Kasumi-1 (cell line): ENCODE data around the gene WDR17.

ENCODE experiments used
- DNase-seq, 2 experiments: peaks; one replicate each; lab custom pipeline; 2025; lab: John Stamatoyannopoulos, UW

Gene WDR17

DNA sequence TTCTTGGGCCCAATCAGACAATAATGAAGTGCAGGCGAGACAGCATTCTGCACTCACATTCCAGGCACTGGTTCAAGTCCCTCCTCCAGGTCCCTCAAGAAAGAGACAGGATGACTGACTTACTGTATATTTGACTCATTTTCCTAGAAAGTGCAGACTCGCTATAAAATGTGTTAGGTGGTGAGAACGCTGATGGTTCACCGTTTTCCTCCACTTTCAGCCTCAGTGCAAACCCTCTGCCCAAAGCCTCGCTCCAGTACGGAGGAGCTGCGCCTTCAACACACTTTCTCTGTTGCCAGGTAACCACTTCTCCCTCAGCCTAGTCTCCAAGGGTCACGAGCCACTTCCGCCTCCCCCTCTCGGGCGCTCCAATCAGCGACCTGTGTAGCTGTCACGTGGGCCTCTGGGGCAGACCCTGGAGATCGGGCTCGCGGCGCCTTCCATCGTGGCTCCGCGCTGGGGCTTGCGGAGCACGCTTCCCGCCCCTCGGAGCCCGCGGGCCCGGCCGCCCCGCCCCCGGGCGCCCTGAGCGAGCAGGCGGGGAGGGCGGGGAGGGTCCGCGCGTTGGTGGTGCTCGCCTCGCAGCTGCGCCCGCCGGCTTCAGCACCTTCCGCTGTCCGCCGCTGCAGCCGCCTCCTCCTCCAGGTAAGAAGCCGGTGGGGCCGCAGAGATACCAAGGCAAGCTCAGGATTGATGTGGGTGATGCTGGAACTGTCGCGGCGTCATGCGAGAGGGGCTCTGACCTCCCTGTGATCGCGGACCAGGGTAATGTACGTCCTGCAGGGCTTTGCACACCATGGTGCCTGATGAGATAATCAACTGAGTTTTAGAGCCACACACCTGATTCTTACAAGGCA is at the start of gene WDR17:
WDR17 (plus strand) TSS at position 407 of the 857 bp plus-strand sequence. CDS start 45,740 bp downstream, outside the sequence.
- no peak for DNase-seq

DNA sequence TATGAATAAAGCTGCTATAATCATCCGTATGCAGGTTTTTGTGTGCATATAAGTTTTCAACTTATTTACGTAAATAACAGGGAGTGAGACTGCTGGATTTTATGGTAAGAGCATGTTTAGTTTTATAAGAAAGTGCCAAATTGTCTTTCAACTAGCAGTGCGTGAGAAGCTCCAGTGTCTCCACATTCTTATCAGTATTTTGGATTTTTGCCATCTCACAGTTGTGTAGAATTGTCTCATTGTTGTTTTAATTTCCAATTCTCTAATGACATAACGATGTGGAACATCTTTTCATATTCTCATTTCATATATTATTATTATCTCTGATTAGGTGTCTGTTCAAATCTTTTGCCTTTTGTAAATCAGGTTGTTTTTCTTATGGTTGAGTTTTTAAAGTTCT is 49.0 kb upstream of the WDR17 start:
- DNase-seq: no peak

DNA sequence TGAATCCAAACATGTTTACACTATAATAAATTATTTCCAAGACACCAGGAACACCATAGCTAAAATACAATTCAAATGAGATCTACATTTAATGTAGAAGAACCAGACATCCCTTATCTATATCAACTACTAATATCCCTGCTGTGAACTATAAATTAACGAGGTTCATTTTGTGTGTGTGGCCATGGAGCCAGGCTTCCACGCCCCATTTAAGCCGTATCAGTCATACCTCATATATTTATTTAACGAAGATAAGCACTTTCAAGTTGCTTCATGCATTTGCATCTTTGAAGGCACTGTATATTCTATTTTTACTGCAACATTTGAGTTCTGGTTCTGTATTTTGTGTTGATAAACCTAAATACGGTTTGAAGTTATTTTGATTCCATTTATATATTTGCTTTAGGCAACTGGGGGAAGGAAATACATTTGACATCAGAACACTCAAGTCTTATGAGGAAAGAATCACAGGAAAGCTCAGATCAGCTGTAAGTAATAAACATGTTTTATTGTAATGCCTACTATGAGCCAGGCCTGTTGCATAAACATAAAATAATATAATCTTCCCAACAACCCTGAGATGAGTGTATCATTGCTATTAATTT is 45.1 kb upstream of the WDR17 start:
- no peak for DNase-seq

DNA sequence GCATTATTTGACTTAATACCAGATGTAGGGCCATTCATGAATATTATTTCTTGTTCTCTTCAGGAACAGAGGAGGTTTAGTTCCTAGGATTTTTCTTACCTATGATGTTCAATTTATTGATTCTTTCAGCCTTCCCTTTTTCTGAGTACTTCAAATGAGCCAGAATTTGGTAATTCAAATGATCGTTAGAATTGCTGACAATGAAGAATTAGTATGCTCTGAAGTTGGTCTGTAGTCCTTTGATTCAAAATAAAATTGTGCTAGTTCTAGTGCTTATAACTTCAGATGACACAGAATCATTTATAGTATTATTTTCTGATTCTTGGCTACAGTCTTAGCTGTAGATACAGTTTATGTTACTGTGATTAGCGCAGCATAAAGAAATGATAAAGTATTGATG is 35.2 kb upstream of the WDR17 start:
- no peak for DNase-seq

DNA sequence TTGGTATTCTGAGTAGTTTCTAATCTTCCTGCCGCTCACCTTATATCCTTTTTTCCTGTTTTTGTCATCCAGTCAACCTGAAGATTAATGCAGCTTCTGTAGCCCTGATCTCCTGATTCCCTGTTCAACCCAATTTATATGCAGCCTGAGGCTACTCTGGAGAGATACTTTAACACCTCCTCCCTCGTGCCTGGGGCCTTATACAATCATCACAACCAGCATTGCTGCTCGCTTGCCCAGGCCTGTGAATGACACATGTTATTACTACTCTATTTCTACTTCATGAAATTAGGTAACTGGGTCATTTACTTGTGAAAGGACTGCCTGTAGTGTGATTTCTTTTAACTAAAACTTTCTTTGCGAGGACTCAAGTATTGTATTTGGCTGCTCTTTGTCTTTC is 33.7 kb upstream of the WDR17 start:
- DNase-seq: no peak

DNA sequence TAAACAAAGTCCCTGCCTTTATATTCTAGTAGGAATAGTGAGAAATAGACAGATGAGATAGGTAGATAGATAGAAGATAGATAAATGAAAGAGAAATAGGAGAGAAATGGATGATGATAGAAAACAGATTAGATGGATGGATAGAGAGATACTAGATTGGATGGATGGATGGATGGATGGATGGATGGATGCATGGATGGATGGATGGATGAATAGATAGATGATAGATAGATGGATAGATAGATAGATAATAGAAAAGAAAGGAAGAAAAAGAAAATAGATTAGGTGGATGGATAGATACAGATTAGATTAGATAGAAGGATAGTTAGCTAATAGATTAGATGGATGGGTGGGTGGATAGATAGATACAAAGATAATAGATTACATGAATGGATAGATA is 33.2 kb upstream of the WDR17 start:
- DNase-seq: no peak

DNA sequence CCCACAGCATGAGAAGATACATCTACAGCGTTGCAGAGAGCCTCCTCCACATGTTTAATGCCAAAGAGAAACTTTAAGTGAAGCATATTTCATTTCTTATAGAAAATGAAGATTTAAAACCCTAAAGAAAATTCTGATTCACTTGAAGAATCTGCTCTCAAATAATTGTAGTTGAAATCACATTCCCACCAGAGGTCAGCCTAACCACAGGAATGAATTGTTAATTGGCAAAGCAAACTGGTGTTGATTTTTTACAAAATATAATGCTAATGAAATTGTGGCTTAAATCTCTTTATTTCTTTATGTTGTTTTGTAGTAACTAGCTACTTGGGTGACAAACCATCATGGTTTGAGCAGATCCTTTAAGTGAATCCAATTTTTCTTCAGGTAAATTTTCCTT is 31.1 kb upstream of the WDR17 start:
- peak in 1 of 2 experiments; percentile 39 for DNase-seq

DNA sequence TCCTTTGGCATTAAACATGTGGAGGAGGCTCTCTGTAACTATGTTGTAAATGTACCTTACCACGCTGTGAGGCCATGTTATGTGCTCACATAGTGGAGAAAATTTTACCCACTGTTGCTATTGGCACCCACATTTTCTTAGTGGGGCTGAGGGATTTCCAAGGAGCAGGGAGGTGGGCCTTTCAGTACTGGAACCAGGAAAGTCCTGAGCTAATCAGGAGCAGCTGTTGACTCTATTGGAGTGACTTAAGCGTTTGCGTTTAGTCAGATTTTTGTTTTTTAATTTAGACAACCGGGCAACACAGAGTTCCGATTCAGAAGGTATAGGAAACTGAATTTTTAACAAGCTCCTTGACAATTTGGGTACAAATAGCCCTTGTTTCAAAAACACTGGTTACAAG is 30.7 kb upstream of the WDR17 start:
- no peak for DNase-seq

DNA sequence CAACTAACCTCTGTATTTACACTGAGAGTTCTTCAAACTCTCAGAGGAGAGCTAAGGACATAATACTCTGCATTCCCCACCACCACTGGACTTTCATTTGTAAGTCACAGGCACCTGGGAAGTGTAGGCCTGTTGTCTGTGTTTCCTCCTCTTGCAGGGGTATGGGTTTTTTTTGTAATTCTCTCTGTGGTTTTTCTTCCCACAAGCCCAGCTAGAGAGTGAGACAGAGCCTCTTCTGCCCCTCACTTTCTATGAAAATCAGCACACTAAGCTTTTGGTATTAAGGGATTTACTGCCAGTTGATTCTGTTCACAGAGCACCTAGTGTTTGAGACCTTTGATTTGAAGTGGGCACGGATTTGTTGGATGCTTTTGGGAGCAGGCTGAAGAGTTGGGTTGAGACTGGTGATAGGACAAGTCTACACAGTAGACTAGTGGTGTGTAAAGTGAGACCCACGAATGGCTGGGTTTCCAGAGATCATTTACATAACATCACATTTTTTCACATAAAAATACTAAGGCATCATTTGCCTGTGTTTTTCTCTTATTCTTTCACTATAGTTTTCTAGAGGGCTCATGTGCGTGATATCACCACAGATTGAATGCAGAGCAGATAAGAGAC is 28.9 kb upstream of the WDR17 start:
- no peak for DNase-seq

DNA sequence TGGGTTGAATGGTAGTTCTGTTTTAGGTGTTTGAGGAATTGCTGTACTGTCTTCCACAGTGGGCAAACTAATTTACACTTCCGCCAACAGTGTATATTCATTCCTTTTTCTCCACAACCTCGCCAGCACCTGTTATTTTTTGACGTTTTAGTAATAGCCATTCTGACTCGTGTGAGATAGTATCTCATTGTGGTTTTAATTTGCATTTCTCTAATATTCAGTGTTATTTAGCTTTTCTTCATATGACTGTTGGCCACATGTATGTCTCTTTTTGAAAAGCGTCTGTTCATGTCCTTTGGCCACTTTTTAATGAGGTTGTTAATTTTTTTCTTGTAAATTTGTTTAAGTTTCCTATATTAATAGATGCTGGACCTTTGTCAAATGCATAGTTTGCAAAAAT is 26.9 kb upstream of the WDR17 start:
- DNase-seq: no peak

DNA sequence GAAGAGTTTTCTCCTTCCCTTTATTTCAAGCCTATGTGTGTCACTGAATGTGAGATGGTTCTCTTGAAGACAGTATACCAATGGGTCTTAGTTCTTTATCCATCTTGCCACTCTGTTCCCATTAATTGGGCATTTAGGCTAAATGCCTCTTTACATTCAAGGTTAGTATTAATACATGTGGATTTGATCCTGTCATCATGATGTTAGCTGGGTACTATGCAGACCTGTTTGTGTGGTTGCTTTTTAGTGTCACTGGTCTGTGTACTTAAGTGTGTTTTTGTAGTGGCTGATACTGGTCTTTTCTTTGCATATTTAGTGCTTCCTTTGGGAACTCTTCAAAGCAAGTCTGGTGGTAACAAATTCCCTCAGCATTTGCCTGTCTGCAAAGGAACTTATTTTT is 23.4 kb upstream of the WDR17 start:
- no peak for DNase-seq

DNA sequence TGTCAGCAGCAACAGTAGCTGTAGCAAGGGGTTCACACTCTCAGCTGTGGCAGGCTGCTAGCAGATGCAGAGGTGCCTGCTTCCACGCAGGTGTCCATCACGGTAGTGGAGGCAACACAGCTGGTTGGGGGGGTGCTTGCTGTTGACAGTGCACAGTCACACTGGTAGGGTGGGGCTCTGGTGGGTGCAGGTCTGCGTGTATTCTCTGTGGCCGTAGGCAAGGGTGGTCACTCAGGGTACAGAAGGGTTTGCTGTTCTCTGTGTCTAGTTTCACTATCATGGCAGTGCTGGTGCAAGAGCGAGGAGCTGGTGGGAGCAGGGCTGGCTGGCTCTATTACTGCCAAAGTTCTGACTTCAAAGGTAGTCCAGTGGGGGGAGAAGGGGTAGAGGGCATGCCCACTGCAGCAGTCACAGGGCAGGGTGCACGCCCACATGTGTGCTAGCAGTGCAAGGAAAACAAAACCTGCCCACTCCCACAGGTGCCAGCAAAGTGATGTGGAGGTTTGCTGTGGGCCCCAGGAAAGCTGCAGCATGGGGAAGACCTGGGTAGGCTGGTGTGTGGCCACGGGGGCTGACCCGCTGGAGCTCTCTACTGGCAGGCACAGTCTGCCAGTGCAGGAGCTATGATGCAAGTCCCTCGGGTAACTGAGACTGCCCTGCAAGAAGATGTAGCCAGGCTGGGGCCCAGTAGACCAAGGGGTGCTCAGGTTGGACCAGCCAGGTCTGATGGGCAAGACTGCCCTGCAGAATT is 21.6 kb upstream of the WDR17 start:
- DNase-seq: no peak

DNA sequence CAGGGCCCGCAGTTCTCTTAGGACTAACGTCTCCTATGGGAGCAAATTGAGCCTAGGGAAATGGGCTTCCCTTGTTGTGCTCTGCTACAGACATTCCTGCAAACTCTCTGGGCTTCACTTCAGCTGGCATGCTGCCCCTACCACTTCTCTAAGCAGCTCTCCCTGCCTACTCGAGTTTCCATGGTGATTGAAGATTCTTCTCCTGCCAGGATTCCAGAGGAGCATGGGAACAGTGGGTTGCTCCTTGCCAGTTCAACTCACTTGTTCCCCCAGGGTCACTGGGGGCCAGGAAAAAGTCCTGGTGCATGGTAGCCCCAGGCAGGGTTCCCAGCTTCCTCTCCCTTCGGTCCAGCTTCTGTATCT is 21.1 kb upstream of the WDR17 start:
- no peak for DNase-seq

DNA sequence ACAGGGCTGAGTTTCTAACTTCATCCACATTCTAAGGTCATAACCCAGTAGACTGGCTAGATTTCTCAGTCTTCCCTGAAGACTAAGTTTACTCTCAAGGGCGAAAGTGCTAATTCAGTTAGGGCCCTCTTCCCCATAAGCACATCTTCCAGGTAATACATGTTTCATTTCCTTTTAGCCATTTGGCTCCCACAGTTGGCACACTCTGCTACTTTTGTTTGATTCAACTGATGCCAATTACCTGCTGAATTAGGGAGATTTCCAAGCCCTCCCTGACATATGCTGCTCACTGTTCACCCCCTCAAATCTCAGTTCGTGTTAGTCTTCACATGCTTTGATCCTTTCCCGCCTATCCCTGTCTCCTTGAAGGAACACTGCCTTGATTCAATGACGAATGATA is 17.0 kb upstream of the WDR17 start:
- no peak for DNase-seq

DNA sequence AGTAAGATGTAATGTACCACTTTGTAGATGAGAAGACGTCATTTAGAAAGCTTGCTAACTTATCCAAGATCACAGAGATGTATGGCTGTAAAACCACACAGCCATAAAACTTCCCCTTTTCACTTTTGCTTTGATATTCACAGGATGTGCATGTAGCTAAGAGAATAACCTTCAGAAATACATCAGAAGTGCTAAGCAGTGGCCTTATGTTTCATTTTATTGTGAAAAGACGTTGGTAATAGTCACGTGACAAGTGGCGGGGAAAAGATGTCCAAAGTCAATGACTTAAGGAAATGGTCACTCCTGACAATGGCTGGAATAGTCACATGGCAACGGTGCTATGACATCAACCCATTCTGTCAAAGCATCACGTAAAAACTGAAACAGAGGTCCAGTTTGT is 12.9 kb upstream of the WDR17 start:
- peak; percentile 41 to 46 for DNase-seq

DNA sequence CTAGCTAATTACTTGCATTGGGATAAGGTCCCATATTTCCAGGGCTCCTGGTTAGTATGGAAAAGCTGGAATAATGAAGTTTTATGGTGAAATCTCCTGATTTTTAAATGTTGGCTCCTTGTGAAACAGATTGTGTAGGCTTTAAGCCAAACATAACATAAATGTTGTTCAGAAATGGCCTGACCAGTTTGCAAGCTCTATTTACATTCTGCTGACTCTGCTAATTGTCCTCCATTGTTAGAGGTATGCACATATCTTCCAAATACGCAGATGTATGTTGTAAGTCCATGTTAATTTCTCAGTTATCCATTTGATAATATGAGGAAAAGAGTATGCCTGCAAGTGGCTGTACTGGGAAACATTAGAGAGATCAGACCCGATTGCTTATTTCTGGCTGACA is 11.9 kb upstream of the WDR17 start:
- DNase-seq: no peak

DNA sequence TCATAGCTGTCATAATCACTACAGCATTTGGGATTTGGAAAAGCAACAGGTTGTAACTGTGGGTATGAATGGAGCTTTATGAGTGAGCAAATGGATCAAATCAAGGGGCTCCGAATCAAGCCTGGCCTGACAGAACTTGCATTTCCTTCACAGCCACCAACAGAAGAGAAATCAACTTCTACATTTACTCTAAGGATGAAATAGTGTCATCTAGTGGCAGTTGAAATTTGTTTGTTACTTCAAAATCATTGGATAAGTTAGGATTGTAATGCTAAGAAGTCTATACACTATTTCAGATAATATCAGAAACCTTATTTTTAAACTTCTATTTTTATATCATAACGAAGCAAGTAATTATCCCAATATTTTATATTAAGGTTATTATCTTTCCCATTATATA is 10.7 kb upstream of the WDR17 start:
- peak in 1 of 2 experiments; percentile 22 for DNase-seq

DNA sequence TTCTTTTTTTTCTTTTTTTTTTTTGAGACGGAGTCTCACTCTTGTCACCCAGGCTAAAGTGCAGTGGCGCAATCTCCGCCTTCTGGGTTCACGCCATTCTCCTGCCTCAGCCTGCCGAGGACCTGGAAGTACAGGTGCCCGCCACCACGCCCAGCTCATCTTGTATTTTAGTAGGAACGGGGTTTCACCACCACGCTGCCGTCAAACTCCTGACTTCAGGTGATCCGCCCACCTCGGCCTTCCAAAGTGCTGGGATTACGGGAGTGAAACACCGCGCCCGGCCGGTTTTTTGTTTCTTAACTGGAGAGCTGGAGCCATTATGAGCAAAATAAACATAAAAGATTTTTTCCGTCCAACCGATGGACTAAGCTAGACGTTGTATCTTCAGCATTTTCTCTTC is 1.9 kb upstream of the WDR17 start:
- DNase-seq: no peak

DNA sequence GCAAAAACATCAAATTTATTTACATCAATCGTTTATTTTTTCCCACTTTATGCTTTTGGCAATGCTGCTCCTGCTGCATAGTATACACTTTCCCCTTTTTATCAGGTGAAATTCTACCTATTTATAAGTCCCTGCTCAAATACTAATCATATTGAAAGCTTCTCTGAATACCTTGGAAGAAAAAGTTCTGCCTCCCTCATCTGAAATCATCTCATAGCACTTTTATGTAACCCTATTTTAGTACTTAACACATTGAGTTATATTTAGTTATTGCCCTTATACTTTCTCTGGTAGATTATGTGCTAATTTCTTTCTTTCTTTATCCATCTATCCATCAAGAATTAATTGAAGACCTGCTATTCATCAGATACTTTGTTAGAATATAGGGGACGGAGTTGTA is 1.1 kb upstream of the WDR17 start:
- DNase-seq: no peak

DNA sequence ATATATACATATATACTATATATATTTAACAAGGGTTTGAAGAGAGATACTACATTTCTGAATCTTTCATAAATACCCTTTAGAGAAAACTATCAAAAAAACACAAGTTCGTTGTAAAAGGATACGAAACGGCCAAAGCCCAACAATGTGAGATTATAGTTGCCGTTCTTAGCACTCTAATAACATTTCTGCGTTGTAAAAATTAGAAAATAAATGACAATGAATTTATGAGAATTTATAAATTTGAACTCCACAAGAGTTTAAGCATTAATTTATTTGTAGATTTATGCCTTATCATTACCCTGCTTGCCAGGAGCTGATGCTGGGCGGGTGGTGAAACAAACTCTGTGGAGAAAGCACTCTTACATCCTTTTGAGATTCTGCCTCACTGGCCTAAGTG is 1.1 kb downstream of the WDR17 start:
- no peak for DNase-seq

DNA sequence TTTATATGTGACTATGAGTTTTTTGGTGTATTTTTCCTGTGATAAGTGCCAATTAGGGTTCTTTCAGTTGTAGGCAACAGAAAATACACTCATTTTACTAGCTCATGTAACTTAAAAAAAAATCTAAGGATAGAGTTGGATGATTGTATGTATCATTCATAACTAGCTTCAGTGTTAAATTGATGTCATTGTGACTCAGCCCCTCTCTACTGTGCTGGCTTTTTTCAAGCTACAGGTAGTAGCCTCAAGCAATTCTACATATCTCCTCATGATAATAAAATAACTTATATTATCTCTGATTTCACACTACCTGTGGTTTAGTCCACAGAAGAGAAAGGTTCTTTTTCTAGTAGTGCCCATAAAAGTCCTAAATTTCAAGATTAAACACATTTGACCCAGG is 11.9 kb downstream of the WDR17 start:
- DNase-seq: no peak

DNA sequence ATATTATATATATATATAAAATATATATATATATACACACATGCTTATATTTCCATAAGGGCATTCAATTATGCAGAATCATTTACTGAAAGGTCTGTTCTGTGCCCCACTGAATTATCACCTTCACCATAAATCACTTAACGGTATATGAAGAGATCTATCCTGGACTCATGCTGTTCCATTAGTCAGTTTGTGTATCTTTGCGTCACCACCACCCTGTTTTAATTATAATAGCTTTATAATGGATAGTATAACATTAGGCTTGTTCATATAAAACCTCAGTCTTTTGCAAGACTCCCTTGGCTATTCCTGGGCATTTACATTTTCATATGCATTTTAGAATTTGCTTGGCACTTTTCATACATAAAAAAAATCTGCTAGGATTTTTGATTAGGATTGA is 19.1 kb downstream of the WDR17 start:
- no peak for DNase-seq

DNA sequence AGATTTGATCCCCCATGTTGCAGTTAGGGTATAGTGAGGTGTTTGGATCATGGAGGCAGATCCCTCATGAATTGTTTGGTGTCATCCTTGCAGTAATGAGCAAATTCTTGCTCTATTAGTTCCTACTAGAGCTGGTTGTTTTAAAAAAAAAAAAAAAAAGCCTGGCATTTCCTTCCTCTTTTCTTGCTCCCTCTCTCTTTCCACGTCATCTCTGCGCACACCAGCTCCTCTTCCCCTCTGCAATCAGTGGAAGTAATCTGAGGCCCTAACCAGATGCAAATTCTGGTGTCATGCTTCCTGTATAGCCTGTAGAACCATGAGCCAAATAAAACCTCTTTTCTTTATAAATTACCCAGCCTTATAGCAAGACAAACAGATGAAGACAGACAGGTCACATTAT is 24.5 kb downstream of the WDR17 start:
- DNase-seq: peak; percentile 91
